GM10266 (cell line): ENCODE results near the gene PPP2R2B.

Source experiments
- DNase-seq: peaks from one replicate; pipeline ENCODE4 v3.0.0; 2012; ENCODE audit errors: extremely low spot score
- TF ChIP-seq, protein P1 (sequence below): IDR thresholded peaks from 2 replicates; pipeline ENCODE4 v1.5.1; 2012; ENCODE audit warnings: mild to moderate bottlenecking, low read depth; ENCODE audit not compliant: control insufficient read depth, insufficient read depth; ENCODE audit errors: missing control alignments

Gene PPP2R2B

DNA sequence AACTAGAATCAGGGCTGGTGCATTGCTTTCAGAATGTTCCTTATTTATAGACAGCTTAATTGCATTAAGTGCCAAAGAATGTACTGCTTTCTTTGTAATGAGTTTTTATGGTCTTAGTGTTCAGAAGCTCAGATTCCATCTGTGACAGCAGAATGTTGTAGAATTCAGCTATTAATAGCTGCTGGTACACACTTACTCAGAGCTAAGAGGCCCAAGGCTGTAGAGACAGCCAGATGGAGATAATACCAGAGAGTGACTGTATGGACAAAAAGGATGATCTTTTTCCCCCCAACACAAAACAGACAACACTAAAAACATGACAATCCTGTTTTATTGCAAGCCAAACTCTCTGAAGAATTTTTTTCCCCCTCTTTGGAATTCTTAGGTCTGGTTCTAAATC, 50.2 kb downstream of the PPP2R2B start:
- DNase-seq, result no peak
- TF ChIP-seq, protein P1, sequence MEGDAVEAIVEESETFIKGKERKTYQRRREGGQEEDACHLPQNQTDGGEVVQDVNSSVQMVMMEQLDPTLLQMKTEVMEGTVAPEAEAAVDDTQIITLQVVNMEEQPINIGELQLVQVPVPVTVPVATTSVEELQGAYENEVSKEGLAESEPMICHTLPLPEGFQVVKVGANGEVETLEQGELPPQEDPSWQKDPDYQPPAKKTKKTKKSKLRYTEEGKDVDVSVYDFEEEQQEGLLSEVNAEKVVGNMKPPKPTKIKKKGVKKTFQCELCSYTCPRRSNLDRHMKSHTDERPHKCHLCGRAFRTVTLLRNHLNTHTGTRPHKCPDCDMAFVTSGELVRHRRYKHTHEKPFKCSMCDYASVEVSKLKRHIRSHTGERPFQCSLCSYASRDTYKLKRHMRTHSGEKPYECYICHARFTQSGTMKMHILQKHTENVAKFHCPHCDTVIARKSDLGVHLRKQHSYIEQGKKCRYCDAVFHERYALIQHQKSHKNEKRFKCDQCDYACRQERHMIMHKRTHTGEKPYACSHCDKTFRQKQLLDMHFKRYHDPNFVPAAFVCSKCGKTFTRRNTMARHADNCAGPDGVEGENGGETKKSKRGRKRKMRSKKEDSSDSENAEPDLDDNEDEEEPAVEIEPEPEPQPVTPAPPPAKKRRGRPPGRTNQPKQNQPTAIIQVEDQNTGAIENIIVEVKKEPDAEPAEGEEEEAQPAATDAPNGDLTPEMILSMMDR, result no peak

DNA sequence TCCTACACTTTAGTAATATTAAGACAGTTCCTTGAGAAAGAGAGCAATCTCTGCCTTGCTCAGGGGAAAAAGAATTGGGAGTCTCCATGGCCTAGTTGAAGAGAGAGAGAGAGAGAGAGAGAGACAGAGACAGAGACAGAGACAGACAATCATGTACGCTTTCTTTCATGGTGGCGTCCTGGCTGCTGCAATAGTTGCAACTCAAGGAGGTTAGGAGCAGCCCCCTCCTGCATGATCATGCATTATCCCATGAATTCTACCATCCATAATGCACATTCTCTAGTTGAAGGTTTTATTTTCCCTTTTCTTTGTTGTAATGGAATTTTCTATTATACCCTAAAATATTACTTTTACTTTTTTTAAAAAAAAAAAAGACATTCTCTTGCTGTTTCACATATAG, 50.7 kb downstream of the PPP2R2B start:
- no peak for DNase-seq
- TF ChIP-seq, protein P1, result no peak

DNA sequence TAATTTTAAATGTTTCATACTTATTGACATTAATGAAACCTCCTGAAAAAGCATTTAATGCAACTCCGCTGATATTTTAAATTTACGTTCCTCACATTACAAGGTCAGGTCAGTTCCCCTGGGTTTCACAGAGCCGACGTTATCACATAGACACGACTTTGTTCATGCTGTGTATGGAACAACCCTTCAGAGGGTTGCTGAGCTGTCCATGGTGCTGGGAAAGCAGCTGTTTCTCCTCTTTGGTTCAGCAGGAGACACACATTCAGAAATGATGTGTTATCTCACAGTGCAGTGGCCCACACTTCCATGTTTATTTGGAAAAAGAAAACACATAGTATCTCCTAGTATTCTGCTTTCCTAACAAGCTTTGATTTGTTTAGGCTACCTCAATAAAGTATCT, 53.5 kb downstream of the PPP2R2B start:
- no peak for DNase-seq
- TF ChIP-seq, protein P1, result no peak

GRCh38 chr5:146821732-146822131, 56.8 kb downstream of the PPP2R2B start:
- TF ChIP-seq, protein P1, result no peak
- no peak for DNase-seq

DNA sequence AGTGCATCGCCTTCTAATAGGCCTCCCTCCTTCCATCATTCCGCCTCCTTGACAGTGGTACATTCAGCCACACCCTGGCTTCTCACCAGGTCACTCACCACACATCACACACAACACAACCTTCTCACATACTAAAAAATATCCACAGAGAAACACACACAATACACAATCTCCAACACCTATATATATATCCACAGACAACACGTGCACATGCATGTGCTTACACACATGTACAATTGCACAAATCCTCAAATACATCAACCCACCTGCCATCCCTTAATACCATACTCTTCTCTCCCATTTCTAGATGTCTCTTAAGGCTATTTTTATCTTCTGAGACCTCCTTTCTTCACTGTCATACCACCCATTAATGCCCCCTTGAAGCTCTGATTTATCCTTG, 57.6 kb downstream of the PPP2R2B start:
- no peak for DNase-seq
- TF ChIP-seq, protein P1, result no peak

DNA sequence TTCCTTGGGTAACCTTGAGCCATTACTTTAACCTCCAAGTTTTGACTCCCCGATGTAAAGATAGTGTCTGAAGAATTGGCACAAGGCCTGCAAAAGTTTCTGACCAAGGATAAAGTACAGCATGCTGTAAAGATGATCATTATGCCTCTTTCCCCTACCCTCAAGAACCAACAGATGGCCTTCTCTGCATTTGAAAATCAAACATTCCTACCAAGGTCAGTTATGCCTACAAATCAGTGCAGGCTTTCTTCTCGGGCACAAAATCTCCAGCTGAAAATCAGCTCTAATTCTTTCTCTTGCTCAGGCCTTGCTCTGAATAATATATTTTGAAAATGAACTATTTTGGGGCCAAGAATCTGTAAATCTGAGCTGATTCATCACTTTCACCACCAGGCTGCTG, 59.7 kb downstream of the PPP2R2B start:
- no peak for DNase-seq
- TF ChIP-seq, protein P1, result no peak

GRCh38 chr5:146817973-146818372, 60.6 kb downstream of the PPP2R2B start:
- TF ChIP-seq, protein P1, result no peak
- no peak for DNase-seq
